Nephron (organoid): Measurements from ENCODE around the gene CTNNA3.
A peak's percentile ranks its signal among the peaks of the same experiment; 100 is the strongest.

Experiments
- H3K27ac Mint-ChIP-seq, 3 experiments: 2 replicates each; pipeline ENCODE4 v1.8.0; 2020; ENCODE audit warnings: mixed read lengths in 3 of 3, mild to moderate bottlenecking in 2 of 3, moderate library complexity in 1 of 3
- H3K27me3 Mint-ChIP-seq: 2 replicates; pipeline ENCODE4 v1.8.0; 2021; ENCODE audit warnings: low read depth, mild to moderate bottlenecking, moderate library complexity, mixed read lengths
- H3K36me3 Mint-ChIP-seq: 2 replicates; pipeline ENCODE4 v1.8.0; 2020; ENCODE audit warnings: low read depth, mixed read lengths
- H3K4me1 Mint-ChIP-seq: 2 replicates; pipeline ENCODE4 v1.8.0; 2020; ENCODE audit warnings: mixed read lengths
- H3K4me3 Mint-ChIP-seq, 3 experiments: 2 replicates each; pipeline ENCODE4 v1.8.0; 2020; ENCODE audit warnings: mild to moderate bottlenecking in 3 of 3, mixed read lengths in 3 of 3, moderate library complexity in 2 of 3
- H3K9me3 Mint-ChIP-seq: 2 replicates; pipeline ENCODE4 v1.8.0; 2020; ENCODE audit warnings: mixed read lengths
- CTCF ChIP-seq, 3 experiments: fragments of 200-600 bp; sonication (generic); IDR thresholded peaks; one replicate each; pipeline ENCODE4 v1.5.0; 2021; ENCODE audit warnings: antibody characterized with exemption in 3 of 3; ENCODE audit not compliant: unreplicated experiment in 3 of 3

Gene CTNNA3

GRCh38 chr10:67288688-67289410 is 407.1 kb downstream of the CTNNA3 start:
- Mint-ChIP-seq H3K4me3 (no peak overlapping the region), H3K4me1 (no peaks in the 10 kb centered on the region), H3K27me3 (no peaks in the 10 kb centered on the region), H3K27ac (no peak overlapping the region), H3K36me3 (no peaks in the 10 kb centered on the region), H3K9me3 (no peaks in the 10 kb centered on the region)
- TF ChIP-seq CTCF (IDR thresholded peaks at IDR 0.05; ENCODE audit: unreplicated experiment in 3 of 3): no peak

GRCh38 chr10:67284589-67284988 is 411.4 kb downstream of the CTNNA3 start:
- H3K36me3 Mint-ChIP-seq: no peaks in the 10 kb centered on the region
- H3K9me3 Mint-ChIP-seq: peaks cover 3% of the 10 kb centered on the region
- H3K27ac Mint-ChIP-seq: no peak overlapping the region
- TF ChIP-seq CTCF (IDR thresholded peaks at IDR 0.05; ENCODE audit: unreplicated experiment in 3 of 3): peak in 2 of 3 experiments; percentile 10 to 15
- no peak overlapping the region for H3K4me3 Mint-ChIP-seq
- peaks cover 4% of the 10 kb centered on the region for H3K27me3 Mint-ChIP-seq
- no peaks in the 10 kb centered on the region for H3K4me1 Mint-ChIP-seq

GRCh38 chr10:67282871-67283270 is 413.1 kb downstream of the CTNNA3 start:
- H3K9me3 Mint-ChIP-seq: peaks cover 3% of the 10 kb centered on the region
- no peak overlapping the region for H3K4me3 Mint-ChIP-seq
- H3K27me3 Mint-ChIP-seq: peaks cover 11% of the 10 kb centered on the region
- no peaks in the 10 kb centered on the region for H3K4me1 Mint-ChIP-seq
- no peak for TF ChIP-seq CTCF (IDR thresholded peaks at IDR 0.05; ENCODE audit: unreplicated experiment in 3 of 3)
- H3K36me3 Mint-ChIP-seq: no peaks in the 10 kb centered on the region
- H3K27ac Mint-ChIP-seq: no peak overlapping the region

- TF ChIP-seq CTCF (IDR thresholded peaks at IDR 0.05; ENCODE audit: unreplicated experiment in 3 of 3): no peak
- Mint-ChIP-seq H3K27me3 (peaks cover 11% of the 10 kb centered on the region), H3K9me3 (peaks cover 3% of the 10 kb centered on the region), H3K27ac (no peak overlapping the region), H3K4me1 (no peaks in the 10 kb centered on the region), H3K4me3 (no peak overlapping the region), H3K36me3 (no peaks in the 10 kb centered on the region)
Measured at GRCh38 chr10:67280405-67280804, 415.6 kb downstream of the CTNNA3 start.

GRCh38 chr10:67277402-67277801 is 418.6 kb downstream of the CTNNA3 start:
- H3K27me3 Mint-ChIP-seq: peaks cover 7% of the 10 kb centered on the region
- H3K4me3 Mint-ChIP-seq: no peak overlapping the region
- H3K9me3 Mint-ChIP-seq: peaks cover 3% of the 10 kb centered on the region
- no peaks in the 10 kb centered on the region for H3K36me3 Mint-ChIP-seq
- H3K4me1 Mint-ChIP-seq: no peaks in the 10 kb centered on the region
- no peak for TF ChIP-seq CTCF (IDR thresholded peaks at IDR 0.05; ENCODE audit: unreplicated experiment in 3 of 3)
- H3K27ac Mint-ChIP-seq: no peak overlapping the region

- Mint-ChIP-seq H3K4me3 (no peak overlapping the region), H3K9me3 (no peaks in the 10 kb centered on the region), H3K36me3 (no peaks in the 10 kb centered on the region), H3K27ac (no peak overlapping the region), H3K4me1 (no peaks in the 10 kb centered on the region), H3K27me3 (no peaks in the 10 kb centered on the region)
- TF ChIP-seq CTCF (IDR thresholded peaks at IDR 0.05; ENCODE audit: unreplicated experiment in 3 of 3): no peak
Measured at GRCh38 chr10:67269828-67270227, 426.2 kb downstream of the CTNNA3 start.
